ENCODE measurements around the gene COL9A3.

COL9A3 gene

GRCh38 chr20:62811320-62811719 is 5.5 kb upstream of the COL9A3 start:
- DNase-seq (ENCODE audit: low spot score), result no peak

GRCh38 chr20:62811720-62812119 is 5.1 kb upstream of the COL9A3 start:
- no peak for DNase-seq (ENCODE audit: low spot score)

GRCh38 chr20:62812181-62812906 is 4.5 kb upstream of the COL9A3 start:
- no peak for DNase-seq (ENCODE audit: low spot score)

DNA sequence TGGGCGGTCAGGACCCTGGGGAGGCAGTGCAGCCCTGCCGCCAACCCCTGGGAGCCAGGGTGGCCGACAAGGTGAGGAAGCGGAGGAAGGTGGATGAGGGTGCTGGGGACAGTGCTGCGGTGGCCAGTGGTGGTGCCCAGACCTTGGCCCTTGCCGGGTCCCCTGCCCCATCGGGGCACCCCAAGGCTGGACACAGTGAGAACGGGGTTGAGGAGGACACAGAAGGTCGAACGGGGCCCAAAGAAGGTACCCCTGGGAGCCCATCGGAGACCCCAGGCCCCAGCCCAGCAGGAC is 4.0 kb upstream of the COL9A3 start:
- DNase-seq (ENCODE audit: low spot score), result no peak

GRCh38 chr20:62813588-62813987 is 3.3 kb upstream of the COL9A3 start:
- no peak for DNase-seq (ENCODE audit: low spot score)

GRCh38 chr20:62814060-62814708 is 2.7 kb upstream of the COL9A3 start:
- no peak for DNase-seq (ENCODE audit: low spot score)

DNA sequence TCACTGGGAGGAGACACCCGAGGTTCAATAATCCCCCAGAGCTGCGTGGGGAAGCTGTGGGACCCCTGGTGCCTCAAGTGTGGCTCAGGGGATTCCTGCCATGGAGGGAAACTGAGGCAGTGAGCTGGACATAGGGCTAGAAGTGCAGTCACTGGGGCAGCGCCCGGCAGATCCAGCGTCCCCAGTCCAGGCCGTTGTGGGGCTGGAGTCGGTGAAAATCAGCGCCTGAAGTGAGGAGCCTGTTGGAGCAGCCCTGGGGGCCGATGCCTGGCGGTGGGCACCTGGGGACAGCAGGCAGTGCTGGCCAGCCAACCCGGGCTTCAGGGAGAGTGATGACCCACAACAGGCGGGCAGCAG is 2.2 kb upstream of the COL9A3 start:
- DNase-seq (ENCODE audit: low spot score), result no peak

GRCh38 chr20:62815066-62815991 is 1.5 kb upstream of the COL9A3 start:
- no peak for DNase-seq (ENCODE audit: low spot score)

DNA sequence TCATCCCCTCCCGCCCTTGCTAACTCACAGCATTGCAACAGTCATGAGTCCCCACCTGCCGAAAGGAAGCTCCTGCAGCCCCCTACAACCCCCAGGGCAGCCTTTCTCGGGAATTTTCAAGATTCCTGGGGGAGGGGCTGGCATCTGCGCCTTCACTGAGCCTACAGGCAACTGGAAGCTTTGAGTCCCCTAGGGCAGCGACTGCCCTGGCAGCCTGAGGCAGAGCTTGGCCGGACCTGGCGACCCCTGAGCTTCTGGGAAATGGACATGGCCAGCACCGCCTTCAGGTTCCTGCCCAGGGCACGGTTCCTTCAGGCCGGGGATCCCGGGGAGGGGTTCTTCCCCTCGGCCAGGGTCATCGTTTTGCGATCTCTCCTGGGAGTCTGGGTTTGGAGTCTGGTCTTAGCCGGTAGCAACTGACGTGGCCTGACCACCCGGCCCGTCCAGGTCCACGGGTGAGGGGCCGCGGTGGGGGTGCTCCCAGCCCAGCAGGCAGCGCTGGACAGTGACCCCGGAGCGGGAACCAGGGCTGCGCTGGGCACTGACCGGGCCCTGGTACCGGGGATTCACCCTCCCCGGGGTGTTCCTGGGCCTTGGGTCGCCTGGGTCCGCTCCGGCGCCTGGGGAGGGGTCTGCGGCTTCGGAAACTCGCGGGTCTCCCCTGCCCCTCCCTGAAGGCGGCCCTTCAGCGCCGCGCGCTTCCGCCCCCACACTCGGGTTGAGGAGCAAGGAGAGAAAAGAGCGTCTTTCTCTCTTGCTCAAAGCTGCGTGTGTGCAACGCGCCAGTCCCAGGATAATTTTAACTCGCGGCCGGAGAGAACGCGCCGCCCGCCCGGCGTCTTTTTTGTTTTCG is 593 bp upstream of the COL9A3 start:
- DNase-seq (ENCODE audit: low spot score), result no peak

DNA sequence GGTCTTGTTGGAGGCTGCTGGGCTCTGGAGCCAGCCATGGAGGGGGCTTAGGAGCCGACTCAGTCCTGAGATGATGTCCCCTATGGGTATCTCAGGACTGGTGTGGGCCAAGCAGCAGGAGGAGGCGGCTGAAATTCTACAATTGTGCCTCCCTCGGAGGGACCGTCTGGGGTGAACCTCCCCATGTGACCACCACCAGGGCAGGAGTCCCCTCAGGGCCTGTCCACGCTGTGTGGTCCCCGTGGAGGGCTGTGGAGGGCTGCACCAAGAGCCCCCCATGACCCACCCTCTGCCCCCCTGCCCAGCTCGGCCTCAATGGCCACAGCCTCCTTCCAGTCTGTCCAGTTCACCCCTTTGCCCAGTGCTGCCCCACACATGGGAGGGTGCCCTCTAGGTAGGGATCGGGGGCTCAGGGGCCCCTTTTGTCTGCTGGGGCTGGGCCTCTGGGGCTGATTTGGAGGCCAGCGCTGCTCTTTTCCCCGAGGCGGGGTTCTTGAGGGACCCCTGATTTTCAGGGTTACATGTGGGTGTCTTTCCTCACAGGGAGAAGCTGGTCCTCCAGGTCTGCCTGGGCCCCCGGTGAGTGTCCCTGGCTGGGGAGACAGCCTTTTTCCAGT is 1.2 kb downstream of the COL9A3 start:
- no peak for DNase-seq (ENCODE audit: low spot score)

- DNase-seq (ENCODE audit: low spot score), result no peak
Observed at GRCh38 chr20:62818592-62819493, 2.0 kb downstream of the COL9A3 start.

GRCh38 chr20:62819494-62820174 is 2.8 kb downstream of the COL9A3 start:
- no peak for DNase-seq (ENCODE audit: low spot score)

DNA sequence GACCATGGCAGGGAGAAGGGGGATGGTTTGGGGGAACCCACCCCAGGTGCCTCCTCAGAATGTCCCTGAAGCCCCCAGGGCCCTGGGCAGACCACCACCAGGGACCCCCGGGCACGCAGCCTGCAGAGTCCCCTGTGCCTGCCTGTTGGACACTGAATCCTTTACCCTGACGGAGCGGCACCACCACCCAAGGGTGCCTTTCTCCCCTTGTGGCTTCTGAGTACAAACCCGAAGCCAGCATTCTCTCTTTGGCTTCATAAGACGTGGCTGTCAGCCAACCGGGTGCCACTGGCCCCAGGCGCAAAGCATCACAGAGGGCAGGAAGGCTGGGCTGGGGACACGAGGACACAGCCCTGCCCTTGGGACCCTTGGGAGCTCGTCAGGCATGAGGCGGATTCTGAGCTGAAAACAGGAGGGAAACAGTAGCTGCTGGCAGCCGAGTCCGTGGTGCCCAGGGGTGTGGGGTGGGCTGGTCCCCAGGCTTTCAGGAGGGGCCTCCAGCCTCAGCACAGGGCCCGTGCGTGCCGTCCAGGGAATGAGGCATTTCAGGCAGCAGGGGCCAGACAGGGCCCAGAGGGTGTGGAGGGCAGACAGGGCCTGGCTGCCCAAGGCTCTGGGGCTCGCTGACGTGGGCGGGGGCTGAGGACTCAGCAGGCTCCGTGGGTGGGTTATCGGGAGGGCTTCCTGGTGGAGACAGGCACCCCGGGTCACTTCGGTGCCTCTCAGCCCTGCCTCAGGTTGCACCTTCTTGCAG is 3.5 kb downstream of the COL9A3 start:
- DNase-seq (ENCODE audit: low spot score), result no peak

- no peak for DNase-seq (ENCODE audit: low spot score)
Observed at GRCh38 chr20:62820962-62821725, 4.3 kb downstream of the COL9A3 start.

GRCh38 chr20:62821726-62822210 is 4.9 kb downstream of the COL9A3 start:
- no peak for DNase-seq (ENCODE audit: low spot score)

- DNase-seq (ENCODE audit: low spot score), result no peak
Observed at GRCh38 chr20:62822239-62822787, 5.5 kb downstream of the COL9A3 start.

DNA sequence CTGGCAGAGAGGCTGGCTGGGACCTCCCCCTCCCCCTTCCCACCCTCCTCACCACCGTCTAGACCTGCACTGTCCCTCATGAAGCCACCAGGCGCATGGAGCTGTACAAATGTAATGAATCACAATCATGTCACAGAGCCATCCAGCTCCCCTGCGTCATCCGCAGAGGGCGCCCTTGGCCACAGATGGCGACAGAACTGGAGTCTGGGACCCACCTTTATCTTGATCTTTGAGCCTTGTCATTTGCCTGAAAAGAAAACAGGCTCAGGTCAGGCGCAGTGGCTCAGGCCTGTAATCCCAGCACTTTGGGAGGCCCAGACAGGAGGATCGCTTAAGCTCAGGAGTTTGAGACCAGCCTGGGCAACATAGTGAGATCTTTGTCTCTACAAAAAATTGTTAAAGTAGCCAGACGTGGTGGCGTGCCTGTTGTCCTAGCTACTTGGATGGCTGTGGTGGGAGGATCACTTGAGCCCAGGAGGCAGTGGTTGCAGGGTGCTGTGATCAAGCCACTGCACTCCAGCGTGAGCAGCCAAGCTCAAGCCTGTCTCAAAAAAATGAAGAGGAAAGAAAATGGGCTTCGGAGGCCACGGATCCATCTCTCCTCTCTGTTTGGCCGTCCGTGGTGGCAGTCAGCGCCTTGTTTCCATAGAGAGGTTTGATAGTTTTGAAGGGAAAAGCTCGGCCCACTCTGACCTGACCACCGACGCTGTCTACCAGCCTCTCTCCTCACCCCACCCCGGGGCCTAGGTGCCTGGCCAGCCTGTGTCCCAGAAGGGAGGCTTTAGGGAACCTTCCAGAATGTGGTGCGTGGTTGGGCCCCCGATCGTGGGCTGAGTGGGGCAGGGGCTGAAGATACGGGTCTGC is 6.2 kb downstream of the COL9A3 start:
- peak; percentile 35 for DNase-seq (ENCODE audit: low spot score)
